ENCODE measurements around the gene OST4. TPM values are rescaled to one million over a fixed set of nuclear protein-coding genes. Genes with fewer than 3 reads are reported as not detected.
"Not testable (repeated sequence)": the region's sequence is repeated elsewhere in the genome, so short reads cannot be mapped to it uniquely, and the experiment has no call there.

The OST4 gene
- 339 and 392 TPM in 2 replicates for total RNA-seq (2014; rRNA removed; shearing (Covaris generic))

DNA sequence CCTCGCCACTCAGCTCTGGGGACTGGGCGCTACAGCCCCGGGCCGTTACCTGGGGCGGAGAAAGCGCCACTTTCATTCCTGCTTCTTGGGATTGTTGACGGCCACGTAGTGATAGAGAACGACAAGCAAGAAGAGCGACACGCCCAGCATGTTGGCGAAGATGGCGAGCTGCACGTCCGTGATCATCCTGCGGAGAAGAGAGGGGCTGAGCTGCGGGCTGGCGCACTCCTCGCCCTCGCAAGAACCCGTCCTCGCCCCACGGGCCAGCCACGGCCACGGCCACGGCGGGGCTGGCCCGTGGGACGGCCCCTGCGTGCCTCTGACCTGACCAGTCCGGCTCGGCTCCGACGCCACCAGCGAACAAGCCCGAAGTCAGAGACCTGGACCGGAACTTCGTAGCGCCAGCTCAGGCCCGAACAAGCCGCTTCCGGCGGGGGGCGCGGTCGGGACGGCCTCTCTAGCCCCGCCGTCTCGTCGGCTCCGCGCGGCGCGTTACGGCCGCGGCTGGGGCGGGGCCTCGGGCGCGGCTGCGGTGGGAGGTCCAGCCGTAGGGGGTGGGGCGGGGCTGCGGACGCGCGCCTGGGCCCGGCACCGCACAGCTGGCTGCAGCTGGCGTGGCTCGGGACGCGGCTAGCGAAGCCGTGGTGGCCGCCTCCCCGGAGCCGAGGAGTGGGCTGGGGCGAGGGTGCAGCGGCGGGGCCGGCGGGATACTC, at the start of gene OST4:
OST4 (minus strand) TSS at position 378 of the 713 bp plus-strand sequence.
- peak; percentile 93 for DNase-seq (ENCODE audit: low spot score)
- in situ Hi-C loops (cut with HindIII; ENCODE audit: low sequenced_read_pairs), result no loop called here

DNA sequence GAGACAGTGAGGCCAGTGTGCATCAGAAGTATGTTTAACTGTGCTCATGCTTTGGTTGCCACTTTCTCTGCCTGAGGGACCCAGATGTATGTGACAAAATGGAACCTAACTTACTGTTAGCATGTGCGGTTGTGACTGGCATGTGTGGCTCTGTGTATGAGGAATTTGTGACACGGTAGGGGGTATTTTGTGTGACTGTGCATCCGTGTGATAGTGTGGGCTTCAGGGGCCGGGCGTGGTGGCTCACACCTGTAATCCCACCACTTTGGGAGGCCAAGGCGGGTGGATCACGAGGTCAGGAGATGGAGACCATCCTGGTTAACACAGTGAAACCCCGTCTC, 47.8 kb upstream of the OST4 start:
- in situ Hi-C loops (cut with HindIII; ENCODE audit: low sequenced_read_pairs); DNase-seq (ENCODE audit: low spot score): not testable (repeated sequence)

- peak; percentile 68 for DNase-seq (ENCODE audit: low spot score)
- in situ Hi-C loops (cut with HindIII; ENCODE audit: low sequenced_read_pairs), result no loop called here
These were observed 47.3 kb upstream of the OST4 start, which contains the start of gene CGREF1 for GRCh38 chr2:27118525-27119329. TSS of gene CGREF1 (minus strand) at chr2:27119128. CDS start at chr2:27104366, 14,762 bp downstream.

- DNase-seq (ENCODE audit: low spot score), result peak; percentile 50
- in situ Hi-C loops (cut with HindIII; ENCODE audit: low sequenced_read_pairs), result no loop called here
These were observed 46.6 kb upstream of the OST4 start for GRCh38 chr2:27117995-27118524.

GRCh38 chr2:27115519-27115918, 44.1 kb upstream of the OST4 start:
- DNase-seq (ENCODE audit: low spot score), result no peak
- in situ Hi-C loops (cut with HindIII; ENCODE audit: low sequenced_read_pairs), result no loop called here

- in situ Hi-C loops (cut with HindIII; ENCODE audit: low sequenced_read_pairs); DNase-seq (ENCODE audit: low spot score): not testable (repeated sequence)
These were observed 40.1 kb upstream of the OST4 start for GRCh38 chr2:27111392-27112078.

DNA sequence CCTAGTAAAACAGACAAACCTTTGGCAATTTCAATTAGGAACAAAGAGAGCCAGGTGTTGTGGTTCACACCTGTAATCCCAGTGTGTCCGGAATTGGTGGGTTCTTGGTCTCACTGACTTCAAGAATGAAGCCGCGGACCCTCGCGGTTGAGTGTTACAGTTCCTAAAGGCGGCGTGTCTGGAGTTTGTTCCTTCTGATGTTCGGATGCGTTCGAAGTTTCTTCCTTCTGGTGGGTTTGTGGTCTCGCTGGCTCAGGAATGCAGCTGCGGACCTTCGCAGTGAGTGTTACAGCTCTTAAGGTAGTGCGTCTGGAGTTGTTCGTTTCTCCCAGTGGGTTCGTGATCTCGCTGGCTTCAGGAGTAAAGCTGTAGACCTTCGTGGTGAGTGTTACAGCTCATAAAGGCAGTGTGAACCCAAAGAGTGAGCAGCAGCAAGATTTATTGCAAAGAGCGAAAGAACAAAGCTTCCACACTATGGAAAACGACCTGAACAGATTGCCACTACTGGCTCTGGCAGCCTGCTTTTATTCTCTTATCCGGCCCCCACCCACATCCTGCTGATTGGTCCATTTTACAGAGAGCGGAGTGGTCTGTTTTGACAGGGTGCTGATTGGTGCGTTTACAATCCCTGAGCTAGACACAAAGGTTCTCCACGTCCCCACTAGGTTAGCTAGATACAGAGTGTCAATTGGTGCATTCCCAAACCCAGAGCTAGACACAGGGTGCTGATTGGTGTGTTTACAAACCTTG, 39.3 kb upstream of the OST4 start:
- DNase-seq (ENCODE audit: low spot score); in situ Hi-C loops (cut with HindIII; ENCODE audit: low sequenced_read_pairs): not testable (repeated sequence)

DNA sequence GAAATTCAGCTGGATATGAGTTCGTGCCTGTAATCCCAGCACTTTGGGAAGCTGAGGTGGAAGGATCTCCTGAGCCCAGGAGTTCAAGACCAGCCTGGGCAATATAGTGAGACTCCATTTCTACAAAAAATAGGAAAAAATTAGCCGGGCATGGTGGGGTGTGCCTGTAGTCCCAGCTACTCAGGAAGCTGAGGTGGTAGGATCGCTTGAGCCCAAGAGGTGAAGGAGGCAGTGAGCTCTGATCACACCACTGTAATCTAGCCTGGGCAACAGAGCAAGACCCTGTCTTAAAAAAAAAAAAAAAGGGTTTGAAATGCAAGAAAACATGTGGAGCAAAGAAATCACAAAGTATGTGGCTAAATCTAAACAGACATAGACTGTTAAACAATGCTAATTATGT, 37.6 kb upstream of the OST4 start:
- in situ Hi-C loops (cut with HindIII; ENCODE audit: low sequenced_read_pairs), result no loop called here
- no peak for DNase-seq (ENCODE audit: low spot score)

- in situ Hi-C loops (cut with HindIII; ENCODE audit: low sequenced_read_pairs), result no loop called here
These were observed 36.8 kb upstream of the OST4 start for GRCh38 chr2:27108221-27108620.

GRCh38 chr2:27105981-27106380, 34.5 kb upstream of the OST4 start:
- no peak for DNase-seq (ENCODE audit: low spot score)
- in situ Hi-C loops (cut with HindIII; ENCODE audit: low sequenced_read_pairs), result no loop called here

More at GRCh38 chr2:27108221-27108620, 36.8 kb upstream of the OST4 start:
- no peak for DNase-seq (ENCODE audit: low spot score)

GRCh38 chr2:27102329-27102728, 30.9 kb upstream of the OST4 start:
- no peak for DNase-seq (ENCODE audit: low spot score)
- in situ Hi-C loops (cut with HindIII; ENCODE audit: low sequenced_read_pairs), result no loop called here

GRCh38 chr2:27100036-27100435, 28.6 kb upstream of the OST4 start:
- DNase-seq (ENCODE audit: low spot score), result no peak
- in situ Hi-C loops (cut with HindIII; ENCODE audit: low sequenced_read_pairs), result no loop called here

DNA sequence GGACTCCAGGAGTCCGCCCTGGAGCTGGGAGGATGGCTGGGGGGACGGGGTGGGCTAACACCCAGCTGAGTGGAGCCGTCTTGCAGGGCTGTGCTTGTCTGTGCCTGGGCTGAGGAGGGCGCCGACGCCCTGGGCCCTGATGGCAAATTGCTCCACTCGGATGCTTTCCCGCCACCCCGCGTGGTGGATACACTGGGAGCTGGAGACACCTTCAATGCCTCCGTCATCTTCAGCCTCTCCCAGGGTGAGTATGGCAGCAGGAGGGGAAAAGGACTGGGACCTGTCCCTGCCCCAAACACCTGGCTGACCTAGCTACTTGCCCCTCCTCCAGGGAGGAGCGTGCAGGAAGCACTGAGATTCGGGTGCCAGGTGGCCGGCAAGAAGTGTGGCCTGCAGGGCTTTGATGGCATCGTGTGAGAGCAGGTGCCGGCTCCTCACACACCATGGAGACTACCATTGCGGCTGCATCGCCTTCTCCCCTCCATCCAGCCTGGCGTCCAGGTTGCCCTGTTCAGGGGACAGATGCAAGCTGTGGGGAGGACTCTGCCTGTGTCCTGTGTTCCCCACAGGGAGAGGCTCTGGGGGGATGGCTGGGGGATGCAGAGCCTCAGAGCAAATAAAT, 28.0 kb upstream of the OST4 start:
- in situ Hi-C loops (cut with HindIII; ENCODE audit: low sequenced_read_pairs), result no loop called here

GRCh38 chr2:27097341-27097740, 25.9 kb upstream of the OST4 start:
- in situ Hi-C loops (cut with HindIII; ENCODE audit: low sequenced_read_pairs), result no loop called here
- DNase-seq (ENCODE audit: low spot score), result no peak

More for the DNA sequence above, 28.0 kb upstream of the OST4 start:
- no peak for DNase-seq (ENCODE audit: low spot score)

DNA sequence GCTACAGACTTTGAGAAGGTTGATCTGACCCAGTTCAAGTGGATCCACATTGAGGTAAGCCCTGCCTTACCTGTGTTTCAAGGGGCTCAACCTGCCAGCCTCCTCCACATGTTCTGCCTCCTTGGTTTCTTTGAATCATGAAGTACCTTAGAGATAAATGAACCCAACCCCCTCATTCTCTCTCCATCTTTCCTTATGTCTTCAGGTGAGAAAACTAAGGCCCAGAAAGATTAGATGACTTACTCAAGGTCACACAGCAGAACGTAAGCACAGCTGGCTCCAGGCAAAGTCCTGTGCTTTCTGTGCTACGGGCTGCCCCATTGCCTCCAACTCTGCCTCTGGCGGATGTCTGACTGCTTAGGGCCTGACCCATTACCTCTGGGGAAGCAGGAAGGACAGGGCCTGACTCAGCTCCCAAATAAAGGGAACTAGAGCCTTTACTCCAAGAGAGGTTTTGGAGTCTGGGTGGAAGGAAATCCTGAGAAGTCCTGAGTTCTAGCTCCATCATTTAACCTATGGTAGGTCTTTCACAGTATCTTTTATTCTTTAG, 25.4 kb upstream of the OST4 start:
- in situ Hi-C loops (cut with HindIII; ENCODE audit: low sequenced_read_pairs), result no loop called here

GRCh38 chr2:27095745-27096651, 24.5 kb upstream of the OST4 start:
- in situ Hi-C loops (cut with HindIII; ENCODE audit: low sequenced_read_pairs), result no loop called here
- peak; percentile 88 for DNase-seq (ENCODE audit: low spot score)

More for the DNA sequence above, 25.4 kb upstream of the OST4 start:
- no peak for DNase-seq (ENCODE audit: low spot score)

GRCh38 chr2:27095427-27095744, 23.9 kb upstream of the OST4 start:
- in situ Hi-C loops (cut with HindIII; ENCODE audit: low sequenced_read_pairs), result no loop called here
- DNase-seq (ENCODE audit: low spot score), result no peak

Measured in G401 (cell line).